GM12891 (cell line): ENCODE results near the gene BCL11B.

Experiments
- POLR2A ChIP-seq: IDR thresholded peaks from 2 replicates; pipeline ENCODE4 v1.6.1; 2011; ENCODE audit warnings: low read depth, low read length, control low read depth
- POLR2AphosphoS5 ChIP-seq: IDR thresholded peaks from 2 replicates; pipeline ENCODE4 v1.6.1; 2011; ENCODE audit warnings: low read depth, low read length, control low read depth
- TAF1 ChIP-seq: IDR thresholded peaks from 2 replicates; pipeline ENCODE4 v1.6.1; 2011; ENCODE audit warnings: low read depth, low read length, control low read depth

GRCh38 chr14:99148861-99149610 is 123.0 kb downstream of the BCL11B start:
- TF ChIP-seq POLR2A (no peak), TAF1 (no peak), POLR2AphosphoS5 (no peak)
